HepG2 (cell line): ENCODE results near the gene PSD4. TPM values are rescaled to one million over a fixed set of nuclear protein-coding genes. Genes with fewer than 3 reads are reported as not detected.
A peak's percentile ranks its signal among the peaks of the same experiment; 100 is the strongest.

Source experiments
- ARNTL ChIP-seq: sonication (generic); formaldehyde crosslinking; IDR thresholded peaks from 2 replicates; pipeline ENCODE4 v1.4.0; 2020; ENCODE audit warnings: mild to moderate bottlenecking, missing genetic modification reagents
- ATM ChIP-seq: fragments of 450-650 bp; IDR thresholded peaks from 2 replicates; pipeline ENCODE4 v1.7.1; 2017; ENCODE audit warnings: mild to moderate bottlenecking, borderline replicate concordance
- BATF2 ChIP-seq: sonication (generic); formaldehyde crosslinking; IDR thresholded peaks from 2 replicates; pipeline ENCODE4 v1.8.0; 2022; ENCODE audit warnings: mild to moderate bottlenecking, missing genetic modification reagents, moderate library complexity
- KDM5A ChIP-seq: fragments of 200-600 bp; sonication (generic); IDR thresholded peaks from 2 replicates; pipeline ENCODE4 v1.7.0; 2018; ENCODE audit warnings: antibody characterized with exemption, mild to moderate bottlenecking, low read length, borderline replicate concordance
- MAFG ChIP-seq: sonication (generic); formaldehyde crosslinking; IDR thresholded peaks from 2 replicates; pipeline ENCODE4 v1.5.1; 2020; ENCODE audit warnings: mild to moderate bottlenecking, missing genetic modification reagents
- MATR3 ChIP-seq: sonication (generic); formaldehyde crosslinking; IDR thresholded peaks from 2 replicates; pipeline ENCODE4 v1.4.0; 2020; ENCODE audit warnings: missing genetic modification reagents
- MZF1 ChIP-seq: sonication (generic); formaldehyde crosslinking; IDR thresholded peaks from 2 replicates; pipeline ENCODE4 v1.8.1; 2023; ENCODE audit warnings: mild to moderate bottlenecking, missing genetic modification reagents, borderline replicate concordance
- NCOR1 ChIP-seq: fragments of 200-600 bp; sonication (generic); IDR thresholded peaks from 2 replicates; pipeline ENCODE4 v1.7.0; 2017; ENCODE audit warnings: antibody characterized with exemption, low read length, borderline replicate concordance
- NPAS2 ChIP-seq: sonication (generic); formaldehyde crosslinking; IDR thresholded peaks from 2 replicates; pipeline ENCODE4 v1.8.0; 2022; ENCODE audit warnings: mild to moderate bottlenecking, missing genetic modification reagents, borderline replicate concordance
- NR3C1 ChIP-seq: sonication (generic); formaldehyde crosslinking; IDR thresholded peaks from 2 replicates; pipeline ENCODE4 v1.4.0; 2020; ENCODE audit warnings: missing genetic modification reagents
- PHB2 ChIP-seq: fragments of 450-650 bp; IDR thresholded peaks from 2 replicates; pipeline ENCODE4 v1.6.1; 2018; ENCODE audit not compliant: partially characterized antibody
- POLR2A ChIP-seq, 2 experiments: IDR thresholded peaks; 2 replicates each; pipeline ENCODE4 v1.6.1; 2011; ENCODE audit warnings: low read depth in 2 of 2, low read length in 2 of 2, mild to moderate bottlenecking in 1 of 2, moderate library complexity in 1 of 2; ENCODE audit not compliant: insufficient read depth in 1 of 2
- RAD21 ChIP-seq: fragments of 450-650 bp; formaldehyde crosslinking; IDR thresholded peaks from 2 replicates; pipeline ENCODE4 v1.5.0; 2020; ENCODE audit warnings: mild to moderate bottlenecking
- RCOR2 ChIP-seq: IDR thresholded peaks from 2 replicates; pipeline ENCODE4 v1.6.1; 2016; ENCODE audit warnings: missing biosample characterization, missing genetic modification reagents
- SKI ChIP-seq: fragments of 450-650 bp; IDR thresholded peaks from one replicate; pipeline ENCODE4 v1.6.1; 2018; ENCODE audit warnings: mild to moderate bottlenecking; ENCODE audit not compliant: partially characterized antibody
- SOX5 ChIP-seq: IDR thresholded peaks from 2 replicates; pipeline ENCODE4 v1.6.1; 2016; ENCODE audit warnings: borderline replicate concordance
- THAP11 ChIP-seq: IDR thresholded peaks from 2 replicates; pipeline ENCODE4 v1.6.1; 2016; ENCODE audit warnings: missing biosample characterization, missing genetic modification reagents
- TMF1 ChIP-seq: sonication (generic); formaldehyde crosslinking; IDR thresholded peaks from 2 replicates; pipeline ENCODE4 v1.8.1; 2022; ENCODE audit warnings: low read depth, missing genetic modification reagents
- ZNF253 ChIP-seq: sonication (generic); formaldehyde crosslinking; IDR thresholded peaks from 2 replicates; pipeline ENCODE4 v1.8.0; 2022; ENCODE audit warnings: mild to moderate bottlenecking, missing genetic modification reagents, borderline replicate concordance
- ZNF256 ChIP-seq: sonication (generic); formaldehyde crosslinking; conservative IDR thresholded peaks from 2 replicates; pipeline ENCODE4 v1.4.0; 2020; ENCODE audit warnings: missing genetic modification reagents
- ZNF501 ChIP-seq: sonication (generic); formaldehyde crosslinking; IDR thresholded peaks from 2 replicates; pipeline ENCODE4 v1.5.1; 2020; ENCODE audit warnings: mild to moderate bottlenecking, moderate library complexity, missing genetic modification reagents
- ZNF512 ChIP-seq: sonication (generic); formaldehyde crosslinking; IDR thresholded peaks from 2 replicates; pipeline ENCODE4 v1.4.0; 2020; ENCODE audit warnings: mild to moderate bottlenecking, missing genetic modification reagents
- ZNF772 ChIP-seq: sonication (generic); formaldehyde crosslinking; IDR thresholded peaks from 2 replicates; pipeline ENCODE4 v1.5.0; 2020; ENCODE audit warnings: mild to moderate bottlenecking, missing genetic modification reagents
- ZNF788 ChIP-seq: sonication (generic); formaldehyde crosslinking; IDR thresholded peaks from 2 replicates; pipeline ENCODE4 v1.5.0; 2020; ENCODE audit warnings: mild to moderate bottlenecking, missing genetic modification reagents, borderline replicate concordance
- ZSCAN9 ChIP-seq: IDR thresholded peaks from 2 replicates; pipeline ENCODE4 v1.6.1; 2016; ENCODE audit warnings: borderline replicate concordance
- polyA plus RNA-seq, 8 experiments: library from polyadenylated mRNA; depleted of rRNA in 3 of 8; stranded (reverse) in 7 of 8; unstranded in 1 of 8; fragments of >200 nt; fragmentation: Illumina TruSeq in 4 of 8; extraction: Trizol in 4 of 8; gene quantifications; 2 replicates each; pipeline versions ENCODE4 v1.2.1 to v1.2.3, GENCODE V29; 2011 to 2016; ENCODE audit warnings: low read depth in 4 of 8, missing spikeins in 1 of 8, mixed read lengths in 1 of 8; ENCODE audit not compliant: insufficient read depth in 1 of 8
- total RNA-seq, 5 experiments: library from RNA; depleted of rRNA; stranded (reverse); fragments of >200 nt; fragmentation: Illumina TruSeq; extraction: Trizol; gene quantifications; 2 replicates each; pipeline ENCODE4 v1.2.3, GENCODE V29; 2016; ENCODE audit warnings: low read depth in 1 of 5
- TF ChIP-seq, protein P1 (sequence below): IDR thresholded peaks from 2 replicates; pipeline ENCODE4 v1.6.1; 2016; ENCODE audit warnings: missing genetic modification reagents, missing compliant biosample characterization
- TF ChIP-seq, protein P2 (sequence below): sonication (generic); formaldehyde crosslinking; IDR thresholded peaks from 2 replicates; pipeline ENCODE4 v1.5.1; 2020; ENCODE audit warnings: mild to moderate bottlenecking, moderate library complexity, missing genetic modification reagents

PSD4 gene
- total and polyA plus RNA-seq, 2 of the 13 experiments (the other 11 are each of a cell fraction or from before 2014, with no cell fraction given), result 5.8 to 9.4 TPM

- TF ChIP-seq PHB2, result no peak
- TF ChIP-seq KDM5A, result no peak
- no peak for TF ChIP-seq ZNF512
- TF ChIP-seq MAFG (CRISPR knock-in tag), result no peak
- no peak for TF ChIP-seq NCOR1
- TF ChIP-seq ZNF788 (CRISPR knock-in tag), result no peak
- TF ChIP-seq, protein P1, sequence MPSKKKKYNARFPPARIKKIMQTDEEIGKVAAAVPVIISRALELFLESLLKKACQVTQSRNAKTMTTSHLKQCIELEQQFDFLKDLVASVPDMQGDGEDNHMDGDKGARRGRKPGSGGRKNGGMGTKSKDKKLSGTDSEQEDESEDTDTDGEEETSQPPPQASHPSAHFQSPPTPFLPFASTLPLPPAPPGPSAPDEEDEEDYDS, result no peak
- TF ChIP-seq ZSCAN9 (CRISPR knock-in tag), result peak; percentile 83; the same call in 1 of the 2 replicates
- no peak for TF ChIP-seq ZNF772 (CRISPR knock-in tag)
- TF ChIP-seq ARNTL, result peak; percentile 32; the same call in 1 of the 2 replicates
- no peak for TF ChIP-seq MZF1 (CRISPR knock-in tag)
- TF ChIP-seq TMF1 (CRISPR knock-in tag), result no peak
- no peak for TF ChIP-seq POLR2A (IDR thresholded peaks at IDR 0.05; ENCODE audit: insufficient read depth in 1 of 2, low read depth in 2 of 2, low read length in 2 of 2)
- no peak for TF ChIP-seq SKI
- peak; percentile 52 for TF ChIP-seq THAP11 (CRISPR knock-in tag)
- peak; percentile 98 for TF ChIP-seq RAD21 (CRISPR knock-in tag)
- no peak for TF ChIP-seq NPAS2 (CRISPR knock-in tag)
- TF ChIP-seq ZNF501 (CRISPR knock-in tag), result peak; percentile 88
- TF ChIP-seq RCOR2, result 0 out of 2 replicates have a peak, but pooled peaks have one; percentile 60
- TF ChIP-seq ATM, result no peak
- TF ChIP-seq MATR3 (CRISPR knock-in tag), result no peak
- no peak for TF ChIP-seq BATF2 (CRISPR knock-in tag)
- TF ChIP-seq NR3C1, result no peak
- TF ChIP-seq ZNF256 (CRISPR knock-in tag), result no peak
- no peak for TF ChIP-seq ZNF253 (CRISPR knock-in tag)
- TF ChIP-seq SOX5, result peak; percentile 49; the same call in 1 of the 2 replicates
- TF ChIP-seq, protein P2, sequence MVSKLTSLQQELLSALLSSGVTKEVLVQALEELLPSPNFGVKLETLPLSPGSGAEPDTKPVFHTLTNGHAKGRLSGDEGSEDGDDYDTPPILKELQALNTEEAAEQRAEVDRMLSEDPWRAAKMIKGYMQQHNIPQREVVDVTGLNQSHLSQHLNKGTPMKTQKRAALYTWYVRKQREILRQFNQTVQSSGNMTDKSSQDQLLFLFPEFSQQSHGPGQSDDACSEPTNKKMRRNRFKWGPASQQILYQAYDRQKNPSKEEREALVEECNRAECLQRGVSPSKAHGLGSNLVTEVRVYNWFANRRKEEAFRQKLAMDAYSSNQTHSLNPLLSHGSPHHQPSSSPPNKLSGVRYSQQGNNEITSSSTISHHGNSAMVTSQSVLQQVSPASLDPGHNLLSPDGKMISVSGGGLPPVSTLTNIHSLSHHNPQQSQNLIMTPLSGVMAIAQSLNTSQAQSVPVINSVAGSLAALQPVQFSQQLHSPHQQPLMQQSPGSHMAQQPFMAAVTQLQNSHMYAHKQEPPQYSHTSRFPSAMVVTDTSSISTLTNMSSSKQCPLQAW, result 0 out of 2 replicates have a peak, but pooled peaks have one; percentile 50
These were observed 30.2 kb downstream of the PSD4 start (continued) for GRCh38 chr2:113203901-113204519.
